GM12874 (cell line): ENCODE results near the gene COL18A1.

Source experiments
- TF ChIP-seq, protein P1 (sequence below): IDR thresholded peaks from 2 replicates; pipeline ENCODE4 v1.5.1; 2011; ENCODE audit warnings: low read depth, mild to moderate bottlenecking, control low read depth, low read length, moderate library complexity; ENCODE audit not compliant: insufficient read depth

Gene COL18A1

DNA sequence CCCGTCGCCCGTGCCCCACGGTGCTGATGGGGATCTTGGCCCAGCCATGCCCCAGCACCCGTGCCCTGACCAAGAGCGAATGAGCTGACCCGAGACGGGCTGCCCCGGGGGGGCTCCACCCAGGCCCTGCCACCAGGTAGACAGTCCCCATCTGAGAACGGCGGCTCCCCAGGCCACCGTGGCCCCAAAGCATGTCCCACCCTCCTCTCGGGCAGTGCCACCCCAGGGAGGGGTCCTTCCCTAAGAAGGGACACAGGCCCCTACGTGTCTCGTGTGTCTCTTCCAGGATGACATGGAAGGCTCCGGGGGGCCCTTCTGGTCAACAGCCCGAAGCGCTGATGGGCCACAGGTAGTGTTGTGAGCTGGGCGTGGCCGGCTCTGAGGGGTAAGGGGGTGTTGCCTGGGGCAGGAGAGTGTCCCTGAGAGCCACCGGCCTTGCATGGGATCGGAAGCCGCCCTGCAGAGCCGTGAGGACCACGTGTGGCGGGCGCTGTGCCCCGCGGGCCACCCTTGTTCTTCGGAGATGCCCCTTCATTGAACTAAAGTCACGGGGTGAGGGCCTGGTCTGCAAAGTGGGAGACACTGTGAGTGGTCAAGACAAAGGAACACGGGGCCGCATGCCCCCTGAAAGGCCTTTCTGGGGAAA is 82.3 kb downstream of the COL18A1 start:
- TF ChIP-seq, protein P1, sequence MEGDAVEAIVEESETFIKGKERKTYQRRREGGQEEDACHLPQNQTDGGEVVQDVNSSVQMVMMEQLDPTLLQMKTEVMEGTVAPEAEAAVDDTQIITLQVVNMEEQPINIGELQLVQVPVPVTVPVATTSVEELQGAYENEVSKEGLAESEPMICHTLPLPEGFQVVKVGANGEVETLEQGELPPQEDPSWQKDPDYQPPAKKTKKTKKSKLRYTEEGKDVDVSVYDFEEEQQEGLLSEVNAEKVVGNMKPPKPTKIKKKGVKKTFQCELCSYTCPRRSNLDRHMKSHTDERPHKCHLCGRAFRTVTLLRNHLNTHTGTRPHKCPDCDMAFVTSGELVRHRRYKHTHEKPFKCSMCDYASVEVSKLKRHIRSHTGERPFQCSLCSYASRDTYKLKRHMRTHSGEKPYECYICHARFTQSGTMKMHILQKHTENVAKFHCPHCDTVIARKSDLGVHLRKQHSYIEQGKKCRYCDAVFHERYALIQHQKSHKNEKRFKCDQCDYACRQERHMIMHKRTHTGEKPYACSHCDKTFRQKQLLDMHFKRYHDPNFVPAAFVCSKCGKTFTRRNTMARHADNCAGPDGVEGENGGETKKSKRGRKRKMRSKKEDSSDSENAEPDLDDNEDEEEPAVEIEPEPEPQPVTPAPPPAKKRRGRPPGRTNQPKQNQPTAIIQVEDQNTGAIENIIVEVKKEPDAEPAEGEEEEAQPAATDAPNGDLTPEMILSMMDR = no peak

DNA sequence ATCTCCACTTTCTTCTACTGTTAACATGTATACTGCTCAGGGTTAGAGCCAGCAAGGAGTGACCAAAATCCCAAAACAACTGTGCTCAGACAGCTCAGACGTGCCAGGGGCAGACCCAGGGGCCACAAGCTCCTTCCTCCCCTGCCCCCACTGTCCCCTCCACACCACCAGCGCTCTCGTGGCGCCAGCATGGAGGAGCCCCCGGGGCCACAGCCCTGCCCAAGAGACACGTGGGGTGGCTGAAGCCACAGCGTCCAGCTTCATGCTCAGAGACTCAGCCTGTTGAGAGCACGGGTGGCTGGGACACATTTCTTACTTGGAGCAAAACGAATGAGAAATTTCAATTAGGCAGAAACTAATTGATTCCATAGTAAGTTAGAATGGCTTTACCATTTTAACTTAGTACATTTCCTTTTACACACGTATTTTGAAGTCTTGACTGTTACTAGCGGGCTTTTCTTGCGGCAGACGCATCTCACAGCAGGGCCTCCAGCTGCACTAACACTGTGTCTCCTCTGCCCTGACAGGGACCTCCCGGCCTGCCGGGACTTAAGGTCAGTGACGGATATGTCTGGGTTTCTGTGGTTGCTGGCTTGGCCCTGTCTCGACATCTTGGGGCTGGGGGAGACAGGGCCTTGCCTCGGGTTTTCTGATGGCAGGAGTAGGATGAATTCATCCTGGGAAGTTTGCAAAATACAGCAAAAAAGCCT is 83.1 kb downstream of the COL18A1 start:
- TF ChIP-seq, protein P1 = no peak

DNA sequence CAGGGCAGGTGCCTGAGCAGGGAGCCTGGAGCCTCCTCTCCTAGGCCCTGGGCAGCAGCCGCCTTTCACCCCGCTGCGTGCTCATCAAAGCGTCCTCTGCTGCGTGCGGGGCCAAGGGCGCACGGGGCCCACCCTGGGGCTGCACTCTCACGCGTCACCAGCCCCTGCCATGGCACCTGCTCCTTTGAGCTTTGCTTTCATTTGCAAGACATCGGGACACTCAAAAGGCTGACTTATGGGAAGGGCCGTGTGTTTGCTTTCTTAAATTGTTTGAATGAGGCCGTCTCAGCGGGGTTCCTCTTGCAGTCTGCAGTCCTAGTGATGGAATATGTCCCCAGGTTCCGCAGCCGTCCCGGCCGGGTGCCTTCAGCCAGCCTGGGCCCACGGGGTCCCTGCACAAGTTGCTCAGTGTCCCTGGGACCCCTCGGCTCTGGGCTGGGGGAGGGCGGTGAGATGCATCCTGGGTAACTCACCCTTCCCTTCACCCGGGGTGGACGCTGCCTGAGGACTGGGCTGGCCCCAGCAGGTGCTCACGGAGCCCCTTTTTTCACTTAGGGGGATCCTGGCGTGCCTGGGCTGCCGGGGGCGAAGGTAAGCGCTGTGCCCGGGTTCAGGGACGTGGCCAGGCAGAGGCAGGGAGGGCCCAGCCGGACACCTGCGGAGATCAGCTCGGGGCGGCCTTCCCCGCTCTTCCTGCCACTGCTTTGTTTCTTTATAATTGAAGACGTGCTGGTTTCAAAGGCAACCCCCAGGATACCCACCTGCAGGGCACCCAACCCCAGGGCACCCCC is 84.2 kb downstream of the COL18A1 start:
- TF ChIP-seq, protein P1 = no peak

GRCh38 chr21:45489722-45489982 is 84.7 kb downstream of the COL18A1 start:
- TF ChIP-seq, protein P1 = no peak

- TF ChIP-seq, protein P1 = no peak
Observed at GRCh38 chr21:45490049-45490731, 85.2 kb downstream of the COL18A1 start.

DNA sequence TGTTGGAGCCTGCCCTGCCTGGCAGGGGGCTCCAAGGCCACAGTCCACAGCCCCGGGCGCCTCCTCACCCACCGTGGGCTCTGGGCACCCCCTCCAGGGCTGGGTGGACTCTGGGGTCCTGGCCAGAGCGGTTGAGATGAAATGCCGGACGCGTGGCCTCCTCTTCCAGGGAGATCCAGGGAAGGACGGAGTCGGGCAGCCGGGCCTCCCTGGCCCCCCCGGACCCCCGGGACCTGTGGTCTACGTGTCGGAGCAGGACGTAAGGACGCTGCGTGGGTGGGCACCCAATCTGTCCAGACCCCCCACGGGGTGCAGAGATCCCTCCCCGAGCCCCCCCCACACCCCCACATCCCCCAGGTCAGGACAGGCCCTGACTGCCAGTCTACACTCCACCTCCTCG is 86.1 kb downstream of the COL18A1 start:
- TF ChIP-seq, protein P1 = no peak

DNA sequence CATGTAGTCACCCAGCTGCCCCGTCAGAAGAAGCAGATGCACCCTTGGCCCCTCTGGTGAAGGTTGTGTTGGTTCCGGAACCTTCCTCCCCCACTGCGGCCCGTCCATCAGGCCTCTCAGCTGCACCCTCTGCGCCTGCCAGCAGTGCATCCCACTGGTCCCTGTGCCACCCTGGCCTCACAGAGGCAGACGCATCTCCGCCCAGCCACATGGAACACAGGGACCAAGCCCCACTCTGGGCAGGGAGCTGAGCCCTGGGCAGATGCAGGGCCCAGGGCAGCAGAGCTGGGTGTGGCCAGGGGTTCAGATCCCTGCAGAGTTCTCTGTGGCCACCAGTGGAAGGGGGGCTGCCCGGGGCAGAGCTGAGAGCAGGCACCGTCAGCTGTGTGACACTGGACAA is 86.7 kb downstream of the COL18A1 start:
- TF ChIP-seq, protein P1 = no peak
